HT-29 (cell line): ENCODE results near the gene HS3ST3A1. TPM values are rescaled to one million over a fixed set of nuclear protein-coding genes. Genes with fewer than 3 reads are reported as not detected.

ENCODE experiments used
- DNase-seq: peaks from one replicate; pipeline ENCODE4 v3.0.0-alpha.2; 2015; ENCODE audit warnings: low spot score
- total RNA-seq: library from RNA; depleted of rRNA; stranded (reverse); fragments of >200 nt; shearing (Covaris generic); gene quantifications from 2 replicates; pipeline ENCODE4 v1.2.3, GENCODE V29; 2014; rRNA removed

HS3ST3A1 gene
- total RNA-seq, result not detected in 2 replicates

GRCh38 chr17:13601776-13602551 lies at the start of gene HS3ST3A1:
Gene HS3ST3A1, minus strand, starts transcription at chr17:13601929. Its CDS starts 800 bp downstream, at chr17:13601129.
- DNase-seq, result no peak

GRCh38 chr17:13650096-13650675 lies 48.5 kb upstream of the HS3ST3A1 start:
- no peak for DNase-seq

DNA sequence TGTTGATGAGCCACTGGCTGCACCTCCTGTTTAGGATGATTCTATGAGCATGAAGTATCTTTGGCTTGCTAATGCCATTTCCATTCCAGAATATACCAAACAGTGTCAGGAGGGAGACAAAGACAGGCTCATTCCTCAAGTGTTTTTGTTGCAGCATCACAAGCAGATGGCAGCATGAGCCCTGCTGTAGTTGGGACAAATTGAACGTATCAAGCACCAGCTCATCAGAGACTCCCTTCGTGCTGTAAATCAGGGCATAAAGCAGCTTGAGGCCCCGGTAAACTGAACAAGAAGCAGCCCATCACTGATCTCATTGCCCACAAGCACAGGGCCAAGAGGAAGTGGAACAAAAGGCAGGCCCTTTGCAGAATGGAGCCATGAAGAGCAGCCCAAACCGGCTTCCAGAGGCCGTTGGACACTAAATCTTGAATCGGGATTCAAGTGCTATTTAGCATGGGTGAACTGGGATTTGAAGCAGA lies 45.9 kb upstream of the HS3ST3A1 start:
- no peak for DNase-seq

- no peak for DNase-seq
These were observed 45.3 kb upstream of the HS3ST3A1 start for GRCh38 chr17:13646969-13647542.

- no peak for DNase-seq
These were observed 44.7 kb upstream of the HS3ST3A1 start for GRCh38 chr17:13646411-13646810.

GRCh38 chr17:13643180-13643579 lies 41.5 kb upstream of the HS3ST3A1 start:
- DNase-seq, result no peak

- DNase-seq, result no peak
These were observed 40.5 kb upstream of the HS3ST3A1 start for GRCh38 chr17:13642188-13642587.

DNA sequence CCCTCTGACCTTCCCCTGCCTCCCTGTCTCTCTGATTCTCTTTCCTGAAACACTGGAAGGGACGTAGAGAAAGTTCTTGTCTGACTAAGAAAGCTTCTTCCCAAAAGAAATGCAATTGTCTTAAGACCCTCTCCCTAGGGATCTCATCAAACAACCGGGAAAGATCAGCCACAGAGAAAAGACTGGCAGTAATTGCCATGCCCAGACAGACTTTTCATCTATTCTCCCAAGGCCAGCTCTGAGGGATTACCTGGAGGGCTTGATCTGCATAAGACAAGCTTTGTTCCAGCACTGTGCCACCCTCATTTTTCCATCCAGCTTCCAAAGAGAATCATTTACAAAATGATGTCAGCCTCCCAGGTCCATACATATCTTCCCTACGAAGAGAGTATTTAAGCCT lies 38.8 kb upstream of the HS3ST3A1 start:
- DNase-seq, result no peak

- no peak for DNase-seq
These were observed 37.2 kb upstream of the HS3ST3A1 start for GRCh38 chr17:13638855-13639458.

- DNase-seq, result no peak
These were observed 35.2 kb upstream of the HS3ST3A1 start for GRCh38 chr17:13636951-13637350.

DNA sequence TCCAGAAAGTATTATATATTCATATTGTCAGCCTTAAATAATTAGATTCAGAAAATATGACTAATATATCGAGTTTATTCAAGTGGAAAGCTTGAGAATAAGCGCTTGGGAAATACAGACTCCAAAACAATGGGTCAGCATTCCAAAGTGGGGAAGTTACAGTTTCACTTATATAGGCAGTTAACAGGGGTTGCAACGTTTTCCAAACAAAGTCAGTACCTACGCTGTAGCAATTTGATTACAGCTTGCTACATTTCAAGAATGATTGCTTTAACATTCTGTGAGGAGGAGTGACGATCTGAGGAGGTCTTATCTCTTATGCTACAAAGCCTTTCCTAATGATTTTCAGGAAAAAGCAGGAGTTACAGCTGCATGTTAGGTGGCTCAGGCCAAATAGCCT lies 34.2 kb upstream of the HS3ST3A1 start:
- no peak for DNase-seq

- no peak for DNase-seq
These were observed 32.3 kb upstream of the HS3ST3A1 start for GRCh38 chr17:13634021-13634420.

GRCh38 chr17:13631529-13631928 lies 29.8 kb upstream of the HS3ST3A1 start:
- no peak for DNase-seq

DNA sequence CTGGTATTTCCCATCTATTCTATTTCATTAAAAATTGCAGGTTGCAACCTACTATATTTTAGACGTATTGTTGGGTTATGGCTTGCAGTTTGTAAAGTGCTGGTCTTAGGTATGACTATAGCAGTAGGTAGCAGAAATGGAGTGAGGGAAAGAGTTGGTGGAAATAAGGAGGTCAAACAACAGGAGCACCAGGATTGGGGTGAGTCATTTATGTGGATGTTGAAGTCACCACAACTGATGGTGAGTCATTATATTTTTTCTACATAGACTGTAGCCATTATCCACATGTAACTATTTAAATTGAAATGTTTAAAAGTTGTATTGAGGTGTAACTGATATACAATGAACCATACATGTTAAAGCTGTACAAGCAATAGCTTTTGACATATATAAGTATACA lies 25.0 kb upstream of the HS3ST3A1 start:
- DNase-seq, result no peak

DNA sequence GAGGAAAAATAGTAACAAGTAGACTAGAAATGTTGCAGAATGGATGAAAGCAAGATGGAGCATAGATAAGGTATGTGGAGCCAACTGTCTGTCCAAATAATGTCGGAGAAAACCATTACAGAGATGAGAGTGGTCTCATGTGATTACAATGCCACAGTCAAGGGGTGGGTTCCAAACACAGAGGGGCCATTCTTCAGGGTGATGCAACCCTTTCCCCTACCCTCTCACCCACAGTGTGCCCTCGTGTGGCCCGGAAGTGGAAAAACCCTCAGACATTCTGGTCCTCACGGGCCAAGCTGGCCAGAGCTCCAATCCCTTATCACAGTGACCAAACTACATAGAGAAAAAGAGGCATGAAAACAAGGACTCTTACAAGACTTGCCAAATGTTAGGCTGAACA lies 17.7 kb upstream of the HS3ST3A1 start:
- DNase-seq, result no peak

DNA sequence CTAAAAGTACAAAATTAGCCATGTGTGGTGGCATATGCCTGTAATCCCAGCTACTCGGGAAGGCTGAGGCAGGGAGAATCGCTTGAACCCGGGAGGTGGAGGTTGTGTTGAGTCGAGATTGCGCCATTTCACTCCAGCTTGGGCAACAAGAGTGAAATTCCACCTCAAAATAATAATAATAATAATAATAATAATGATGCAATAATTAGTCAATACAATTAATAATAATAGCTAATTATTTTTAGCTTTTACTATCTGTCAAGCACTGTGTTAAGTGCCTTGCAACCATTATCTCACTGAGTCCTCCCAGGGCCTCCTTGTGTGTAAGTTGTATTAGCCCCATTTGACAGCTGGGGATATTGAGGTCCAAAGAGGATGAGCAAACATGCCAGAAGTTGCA lies 14.3 kb upstream of the HS3ST3A1 start:
- DNase-seq, result no peak

DNA sequence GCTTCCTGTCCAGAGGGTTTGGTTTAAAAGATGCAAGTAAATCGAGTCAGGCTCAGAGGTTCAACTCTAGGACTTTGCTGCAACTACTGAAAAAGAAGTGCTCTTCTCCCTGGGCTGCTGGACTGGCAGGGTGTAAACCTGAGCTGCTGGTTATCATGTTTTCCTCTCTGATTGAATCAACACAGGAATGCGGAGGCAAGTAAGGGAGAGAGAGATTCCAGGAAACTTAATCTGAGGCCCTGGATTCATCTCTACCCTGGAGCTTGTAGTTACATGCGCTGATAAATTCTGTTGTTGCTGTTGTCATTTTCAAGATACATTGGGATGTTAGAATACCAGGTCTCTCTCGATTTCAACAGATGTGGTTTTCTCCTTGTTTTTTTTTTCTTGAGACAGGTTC lies 8.2 kb upstream of the HS3ST3A1 start:
- DNase-seq, result no peak

GRCh38 chr17:13601322-13601775 lies 380 bp downstream of the HS3ST3A1 start:
- no peak for DNase-seq

GRCh38 chr17:13600475-13601321 lies 1.0 kb downstream of the HS3ST3A1 start:
- DNase-seq, result no peak

GRCh38 chr17:13599864-13600263 lies 1.9 kb downstream of the HS3ST3A1 start:
- no peak for DNase-seq

- no peak for DNase-seq
These were observed 2.6 kb downstream of the HS3ST3A1 start for GRCh38 chr17:13599168-13599577.
